PC-9 (cell line): ENCODE results near the gene TRMU.

Experiments
- EZH2 ChIP-seq: fragments of 200-600 bp; sonication (generic); IDR thresholded peaks from 2 replicates; pipeline ENCODE4 v1.8.0; 2017; ENCODE audit warnings: antibody characterized with exemption, low read depth
- TF ChIP-seq, protein P1 (sequence below): fragments of 200-600 bp; sonication (generic); conservative IDR thresholded peaks from 2 replicates; pipeline ENCODE4 v1.6.1; 2017; ENCODE audit warnings: mixed run types, antibody characterized with exemption, mild to moderate bottlenecking, moderate library complexity

DNA sequence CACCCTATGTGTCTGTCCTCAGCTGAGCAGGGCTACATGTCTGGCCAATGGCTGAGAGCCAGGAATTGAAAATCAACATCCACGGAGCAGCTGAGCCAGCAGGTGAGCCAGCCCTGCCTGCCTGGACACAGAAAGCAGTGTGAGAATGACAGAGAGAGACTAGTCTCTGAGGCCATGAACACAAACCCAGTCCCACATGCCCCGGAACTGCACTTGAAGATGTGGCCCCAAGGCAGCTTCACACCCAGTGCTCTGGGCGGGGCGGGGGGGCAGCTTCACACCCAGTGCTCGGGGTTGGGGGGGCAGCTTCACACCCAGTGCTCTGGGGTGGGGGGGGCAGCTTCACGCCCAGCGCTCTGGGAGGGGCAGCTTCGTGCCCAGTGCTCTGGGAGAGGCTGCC lies 37.6 kb downstream of the TRMU start:
- no peak for TF ChIP-seq EZH2
- TF ChIP-seq, protein P1, sequence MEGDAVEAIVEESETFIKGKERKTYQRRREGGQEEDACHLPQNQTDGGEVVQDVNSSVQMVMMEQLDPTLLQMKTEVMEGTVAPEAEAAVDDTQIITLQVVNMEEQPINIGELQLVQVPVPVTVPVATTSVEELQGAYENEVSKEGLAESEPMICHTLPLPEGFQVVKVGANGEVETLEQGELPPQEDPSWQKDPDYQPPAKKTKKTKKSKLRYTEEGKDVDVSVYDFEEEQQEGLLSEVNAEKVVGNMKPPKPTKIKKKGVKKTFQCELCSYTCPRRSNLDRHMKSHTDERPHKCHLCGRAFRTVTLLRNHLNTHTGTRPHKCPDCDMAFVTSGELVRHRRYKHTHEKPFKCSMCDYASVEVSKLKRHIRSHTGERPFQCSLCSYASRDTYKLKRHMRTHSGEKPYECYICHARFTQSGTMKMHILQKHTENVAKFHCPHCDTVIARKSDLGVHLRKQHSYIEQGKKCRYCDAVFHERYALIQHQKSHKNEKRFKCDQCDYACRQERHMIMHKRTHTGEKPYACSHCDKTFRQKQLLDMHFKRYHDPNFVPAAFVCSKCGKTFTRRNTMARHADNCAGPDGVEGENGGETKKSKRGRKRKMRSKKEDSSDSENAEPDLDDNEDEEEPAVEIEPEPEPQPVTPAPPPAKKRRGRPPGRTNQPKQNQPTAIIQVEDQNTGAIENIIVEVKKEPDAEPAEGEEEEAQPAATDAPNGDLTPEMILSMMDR: no peak
